Measurements from ENCODE around the gene LYAR. TPM values are rescaled to one million over a fixed set of nuclear protein-coding genes. Genes with fewer than 3 reads are reported as not detected.

The LYAR gene
- total RNA-seq, 4 donors from 2014 or later: 2.8 to 6.3 (median 4.4) TPM

- no peak overlapping the region for H3K27ac ChIP-seq
Measured at GRCh38 chr4:4233610-4234009, 56.3 kb downstream of the LYAR start.

DNA sequence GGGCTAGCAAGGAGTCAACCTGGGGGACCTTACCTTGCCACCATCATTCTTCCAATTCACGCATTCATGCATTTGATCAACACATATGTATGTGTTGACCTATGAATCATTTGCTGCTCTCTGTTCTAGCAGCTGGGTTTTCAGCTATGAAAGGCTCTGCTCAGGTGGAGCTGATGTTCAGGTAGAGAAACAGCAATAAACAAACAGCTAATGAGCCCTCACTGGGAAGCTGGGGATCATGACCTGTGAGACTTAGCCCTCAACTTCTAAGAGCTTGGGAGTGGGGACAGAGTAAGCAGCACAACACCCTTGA is 61.6 kb downstream of the LYAR start:
- no peak overlapping the region for H3K4me3 ChIP-seq
- TF ChIP-seq CTCF (IDR thresholded peaks at IDR 0.05) (no peak), POLR2A (IDR thresholded peaks at IDR 0.05) (no peak)
- H3K27me3 ChIP-seq: peaks cover 0 to 7% of the 10 kb centered on the region in 2 donors
- DNase-seq: no peak
- H3K9me3 ChIP-seq: no peaks in the 10 kb centered on the region
- no peak overlapping the region for H3K27ac ChIP-seq
- no peaks in the 10 kb centered on the region for H3K4me1 ChIP-seq
- H3K36me3 ChIP-seq: no peaks in the 10 kb centered on the region

More at GRCh38 chr4:4233610-4234009, 56.3 kb downstream of the LYAR start:
- no peak for TF ChIP-seq POLR2A (IDR thresholded peaks at IDR 0.05)
- TF ChIP-seq CTCF (IDR thresholded peaks at IDR 0.05): no peak
- no peaks in the 10 kb centered on the region for H3K27me3 ChIP-seq
- no peak overlapping the region for H3K4me3 ChIP-seq
- peaks cover 0 to 20% (median 0%) of the 10 kb centered on the region in 3 donors for H3K36me3 ChIP-seq
- H3K9me3 ChIP-seq: no peaks in the 10 kb centered on the region
- no peak for DNase-seq
- no peaks in the 10 kb centered on the region for H3K4me1 ChIP-seq

DNA sequence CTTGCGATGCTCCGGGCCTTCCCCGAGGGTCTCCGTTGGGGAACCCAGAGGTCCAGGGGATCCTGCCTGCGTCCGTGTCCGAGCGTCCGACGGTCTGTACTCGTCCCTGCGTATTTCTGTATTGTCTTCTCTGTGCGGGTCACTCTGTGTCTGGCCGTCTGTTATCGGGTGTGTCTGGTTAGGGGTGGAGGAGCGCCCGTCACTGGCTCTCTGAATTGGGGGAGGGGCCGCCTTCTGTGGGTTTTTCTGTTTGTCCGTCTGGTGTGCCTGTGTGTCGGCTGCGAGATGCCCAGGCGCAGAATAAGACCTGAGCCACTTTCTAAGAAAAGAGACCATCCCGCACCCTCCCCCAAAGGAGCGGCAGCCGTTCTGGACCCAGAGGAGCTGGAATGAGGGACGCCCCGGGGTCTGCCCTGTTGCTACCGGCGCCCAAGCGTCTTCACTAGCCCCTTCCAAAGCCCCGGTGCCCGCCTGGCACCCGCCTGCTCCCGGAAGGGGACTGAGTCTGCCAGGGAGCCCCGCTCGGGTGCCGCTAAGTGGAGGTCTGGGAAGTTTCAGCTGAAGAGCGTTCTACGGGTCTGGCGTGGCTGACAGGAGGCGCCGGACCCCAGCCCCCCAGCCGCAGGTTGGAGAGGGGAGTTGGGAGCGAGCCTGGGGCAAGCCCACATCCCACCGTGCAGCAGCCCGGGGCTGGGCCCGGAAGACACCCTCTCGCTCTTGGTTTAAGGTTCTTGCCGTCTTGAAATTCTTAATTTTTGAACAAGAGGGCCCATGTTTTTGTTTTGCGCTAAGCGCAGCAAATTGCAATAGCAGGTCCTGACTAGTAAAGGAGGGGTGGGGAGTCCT is 62.2 kb downstream of the LYAR start:
- Histone ChIP-seq H3K36me3 (no peaks in the 10 kb centered on the region), H3K9me3 (no peaks in the 10 kb centered on the region), H3K27me3 (peaks cover 0 to 7% of the 10 kb centered on the region in 2 donors), H3K4me1 (no peaks in the 10 kb centered on the region), H3K27ac (no peak overlapping the region), H3K4me3 (no peak overlapping the region)
- DNase-seq: no peak
- TF ChIP-seq POLR2A (IDR thresholded peaks at IDR 0.05) (no peak), CTCF (IDR thresholded peaks at IDR 0.05) (no peak)

DNA sequence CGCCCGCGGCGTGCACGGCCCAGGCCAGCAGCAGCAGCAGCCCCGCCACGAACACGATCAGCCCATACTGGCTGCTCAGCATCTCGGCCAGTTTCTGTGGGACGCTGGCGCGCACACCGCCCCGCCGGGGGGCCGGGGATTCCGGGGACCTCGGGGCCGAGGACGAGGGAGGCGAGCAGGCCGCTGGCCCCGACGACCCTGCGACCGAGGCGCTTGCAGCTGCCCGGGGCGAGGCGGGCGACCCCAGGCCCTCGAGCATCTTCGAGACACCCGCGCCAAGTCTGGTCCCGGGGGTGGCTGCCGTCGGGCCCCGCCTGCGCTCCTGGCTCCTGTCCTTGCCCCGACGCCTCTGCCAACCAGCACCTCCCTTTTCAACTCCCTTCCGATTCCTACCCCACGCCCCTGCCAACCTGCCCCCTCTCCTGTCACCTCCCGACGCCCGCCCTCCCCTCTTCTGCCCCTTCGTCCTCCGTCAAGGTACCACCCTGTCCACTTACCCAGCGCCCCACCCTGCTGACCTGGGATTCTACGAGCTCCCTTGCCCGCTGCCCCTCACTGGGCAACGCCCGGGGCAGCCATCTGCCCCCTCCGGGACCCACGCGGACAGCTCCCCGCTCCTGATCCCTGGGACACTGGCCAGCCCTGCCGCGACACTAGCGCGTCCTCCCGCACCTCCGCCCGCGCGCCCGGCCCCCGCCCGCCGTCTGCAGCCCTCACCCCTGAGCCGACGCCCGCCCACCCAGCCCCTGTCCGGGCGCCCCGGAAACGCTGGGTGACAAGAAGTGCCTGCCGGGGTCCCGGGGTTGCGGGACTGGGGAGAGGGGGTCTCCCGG is 63.1 kb downstream of the LYAR start, which contains the start of gene OTOP1:
TSS of gene OTOP1 (minus strand) at position 324 of the 833 bp plus-strand sequence. CDS start at position 259, 65 bp downstream.
- TF ChIP-seq POLR2A (IDR thresholded peaks at IDR 0.05) (no peak), CTCF (IDR thresholded peaks at IDR 0.05) (no peak)
- Histone ChIP-seq H3K9me3 (no peaks in the 10 kb centered on the region), H3K36me3 (no peaks in the 10 kb centered on the region), H3K4me1 (no peaks in the 10 kb centered on the region), H3K27ac (no peak within 1 kb of the TSS), H3K4me3 (no peak within 1 kb of the TSS), H3K27me3 (peaks cover 0 to 7% of the 10 kb centered on the region in 2 donors)
- DNase-seq: no peak

- DNase-seq: no peak
- no peak overlapping the region for H3K27ac ChIP-seq
- no peaks in the 10 kb centered on the region for H3K9me3 ChIP-seq
- H3K4me1 ChIP-seq: no peaks in the 10 kb centered on the region
- TF ChIP-seq POLR2A (IDR thresholded peaks at IDR 0.05): no peak
- no peak for TF ChIP-seq CTCF (IDR thresholded peaks at IDR 0.05)
- H3K4me3 ChIP-seq: no peak overlapping the region
- peaks cover 0 to 7% of the 10 kb centered on the region in 2 donors for H3K27me3 ChIP-seq
- no peaks in the 10 kb centered on the region for H3K36me3 ChIP-seq
Measured at GRCh38 chr4:4225915-4226605, 63.9 kb downstream of the LYAR start.
